GM12865 (cell line): ENCODE data around the gene TXNDC11.
A peak's percentile ranks its signal among the peaks of the same experiment; 100 is the strongest.

Source experiments
- DNase-seq: peaks from one replicate; pipeline ENCODE4 v3.0.0; 2010; ENCODE audit warnings: low read depth
- H3K4me3 ChIP-seq: 2 replicates; pipeline ENCODE4 v1.5.1; 2011; ENCODE audit warnings: mild to moderate bottlenecking, low read depth, low read length, control low read depth
- CTCF ChIP-seq: IDR thresholded peaks from 2 replicates; pipeline ENCODE4 v1.5.1; 2011; ENCODE audit warnings: low read length, control low read depth, low read depth, inconsistent platforms; ENCODE audit not compliant: insufficient read depth; ENCODE audit errors: missing control alignments

TXNDC11 gene

GRCh38 chr16:11691771-11692170 is 50.9 kb downstream of the TXNDC11 start:
- no peak overlapping the region for H3K4me3 ChIP-seq
- no peak for TF ChIP-seq CTCF
- no peak for DNase-seq

- no peak for TF ChIP-seq CTCF
- no peak overlapping the region for H3K4me3 ChIP-seq
- no peak for DNase-seq
Measured at GRCh38 chr16:11691235-11691634, 51.4 kb downstream of the TXNDC11 start.

GRCh38 chr16:11689031-11689840 is 53.4 kb downstream of the TXNDC11 start:
- DNase-seq = peak; percentile 86
- H3K4me3 ChIP-seq = no peak overlapping the region
- no peak for TF ChIP-seq CTCF

GRCh38 chr16:11688520-11688886 is 54.2 kb downstream of the TXNDC11 start:
- no peak overlapping the region for H3K4me3 ChIP-seq
- DNase-seq = no peak
- TF ChIP-seq CTCF = no peak

GRCh38 chr16:11687601-11688519 is 54.8 kb downstream of the TXNDC11 start:
- TF ChIP-seq CTCF = no peak
- no peak overlapping the region for H3K4me3 ChIP-seq
- no peak for DNase-seq

GRCh38 chr16:11686713-11687380 is 55.8 kb downstream of the TXNDC11 start:
- H3K4me3 ChIP-seq = no peak overlapping the region
- DNase-seq = no peak
- no peak for TF ChIP-seq CTCF
